OCI-LY7 (cell line): ENCODE measurements around the gene RANBP17. TPM values are rescaled to one million over a fixed set of nuclear protein-coding genes. Genes with fewer than 3 reads are reported as not detected.

ENCODE experiments used
- BruUV-seq: library from RNA; stranded (reverse); fragments of 400-500 nt; replicated peaks from 2 replicates; lab custom pipeline; 2021; lab: Mats Ljungman, UMichigan
- CTCF ChIA-PET: fragments of 300-600 bp; sonication (Branson Sonifier 250); formaldehyde crosslinking; loops from one replicate; lab custom pipeline; 2022; ENCODE audit warnings: antibody characterized with exemption; ENCODE audit not compliant: unreplicated experiment; lab: Charles Lee
- POLR2A ChIA-PET: fragments of 300-600 bp; sonication (Branson Sonifier 250); formaldehyde crosslinking; loops from one replicate; lab custom pipeline; 2022; ENCODE audit warnings: antibody characterized with exemption; lab: Charles Lee
- DNase-seq: peaks from one replicate; pipeline ENCODE4 v3.0.0-alpha.2; 2015; ENCODE audit warnings: low spot score
- H2AFZ ChIP-seq: fragments of 200-600 bp; sonication (generic), shearing (Covaris generic); 2 replicates; pipeline ENCODE4 v1.6.1; 2014; ENCODE audit warnings: mild to moderate bottlenecking, antibody characterized with exemption, low read length, moderate library complexity
- H3K27ac ChIP-seq: fragments of 200-600 bp; sonication (generic); 2 replicates; pipeline ENCODE4 v1.5.1; 2014; ENCODE audit warnings: mixed run types, low read depth, mild to moderate bottlenecking, moderate library complexity, low read length, inconsistent platforms; ENCODE audit not compliant: poor library complexity, severe bottlenecking
- H3K36me3 ChIP-seq: fragments of 200-600 bp; sonication (generic); 2 replicates; pipeline ENCODE4 v1.6.1; 2014; ENCODE audit warnings: mild to moderate bottlenecking, antibody characterized with exemption, low read length, moderate library complexity, mixed read lengths; ENCODE audit not compliant: insufficient read depth
- H3K4me1 ChIP-seq: fragments of 200-600 bp; sonication (generic); 2 replicates; pipeline ENCODE4 v1.5.1; 2014; ENCODE audit warnings: mild to moderate bottlenecking, low read length; ENCODE audit not compliant: insufficient read depth, poor library complexity, severe bottlenecking
- H3K4me2 ChIP-seq: fragments of 200-600 bp; sonication (generic); 2 replicates; pipeline ENCODE4 v1.6.1; 2014; ENCODE audit warnings: mild to moderate bottlenecking, low read length
- H3K4me3 ChIP-seq: fragments of 200-600 bp; sonication (generic); 2 replicates; pipeline ENCODE4 v1.5.1; 2014; ENCODE audit warnings: mild to moderate bottlenecking, low read depth, low read length; ENCODE audit not compliant: poor library complexity, severe bottlenecking
- H3K79me2 ChIP-seq: fragments of 200-600 bp; sonication (generic); 2 replicates; pipeline ENCODE4 v1.6.1; 2016; ENCODE audit warnings: low read depth, mild to moderate bottlenecking, low read length, moderate library complexity, mixed read lengths; ENCODE audit not compliant: insufficient read depth
- H3K9me2 ChIP-seq: fragments of 200-600 bp; sonication (generic); 2 replicates; pipeline ENCODE4 v1.6.1; 2016; ENCODE audit warnings: mild to moderate bottlenecking, low read length, mixed read lengths; ENCODE audit not compliant: insufficient read depth
- H3K9me3 ChIP-seq: fragments of 200-600 bp; sonication (generic); 2 replicates; pipeline ENCODE4 v1.6.1; 2014; ENCODE audit warnings: mild to moderate bottlenecking, mixed run types, low read length, mixed read lengths
- H4K20me1 ChIP-seq: fragments of 200-600 bp; sonication (generic); 2 replicates; pipeline ENCODE4 v1.6.1; 2014; ENCODE audit warnings: mild to moderate bottlenecking, antibody characterized with exemption, low read length, moderate library complexity, mixed read lengths; ENCODE audit not compliant: insufficient read depth
- EZH2phosphoT487 ChIP-seq: fragments of 200-600 bp; sonication (generic); IDR thresholded peaks from 2 replicates; pipeline ENCODE4 v1.6.1; 2018; ENCODE audit warnings: low read depth, borderline replicate concordance, mild to moderate bottlenecking, mixed run types, antibody characterized with exemption, low read length, moderate library complexity, mixed read lengths
- intact Hi-C: fragments of 100-400 bp; cut with micrococcal nuclease; formaldehyde crosslinking; loops from one replicate; pipeline ENCODE4 v1.10.0; 2022; ENCODE audit not compliant: unreplicated experiment
- total RNA-seq, 2 experiments: library from RNA; depleted of rRNA in 1 of 2; stranded (reverse); fragments of >200 nt in 1 of 2; shearing (Covaris generic) in 1 of 2; gene quantifications; 2 replicates each; pipeline ENCODE4 v1.2.3, GENCODE V29; 2014 to 2022
- TF ChIP-seq, protein P1 (sequence below): fragments of 200-600 bp; sonication (generic); conservative IDR thresholded peaks from 2 replicates; pipeline ENCODE4 v1.5.1; 2014; ENCODE audit warnings: mild to moderate bottlenecking, antibody characterized with exemption, low read length, moderate library complexity, mixed read lengths

The RANBP17 gene
- total RNA-seq, 2 experiments from 2014 or later = not detected

- H3K9me3 ChIP-seq = no peaks in the 10 kb centered on the region
- H3K4me1 ChIP-seq = no peaks in the 10 kb centered on the region
- TF ChIP-seq EZH2phosphoT487 = no peak
- TF ChIP-seq, protein P1, sequence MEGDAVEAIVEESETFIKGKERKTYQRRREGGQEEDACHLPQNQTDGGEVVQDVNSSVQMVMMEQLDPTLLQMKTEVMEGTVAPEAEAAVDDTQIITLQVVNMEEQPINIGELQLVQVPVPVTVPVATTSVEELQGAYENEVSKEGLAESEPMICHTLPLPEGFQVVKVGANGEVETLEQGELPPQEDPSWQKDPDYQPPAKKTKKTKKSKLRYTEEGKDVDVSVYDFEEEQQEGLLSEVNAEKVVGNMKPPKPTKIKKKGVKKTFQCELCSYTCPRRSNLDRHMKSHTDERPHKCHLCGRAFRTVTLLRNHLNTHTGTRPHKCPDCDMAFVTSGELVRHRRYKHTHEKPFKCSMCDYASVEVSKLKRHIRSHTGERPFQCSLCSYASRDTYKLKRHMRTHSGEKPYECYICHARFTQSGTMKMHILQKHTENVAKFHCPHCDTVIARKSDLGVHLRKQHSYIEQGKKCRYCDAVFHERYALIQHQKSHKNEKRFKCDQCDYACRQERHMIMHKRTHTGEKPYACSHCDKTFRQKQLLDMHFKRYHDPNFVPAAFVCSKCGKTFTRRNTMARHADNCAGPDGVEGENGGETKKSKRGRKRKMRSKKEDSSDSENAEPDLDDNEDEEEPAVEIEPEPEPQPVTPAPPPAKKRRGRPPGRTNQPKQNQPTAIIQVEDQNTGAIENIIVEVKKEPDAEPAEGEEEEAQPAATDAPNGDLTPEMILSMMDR = no peak
- no peak overlapping the region for H3K4me2 ChIP-seq
- H2AFZ ChIP-seq = no peak overlapping the region
- no peaks in the 10 kb centered on the region for H4K20me1 ChIP-seq
- ChIA-PET CTCF (no interaction called here), POLR2A (no interaction called here)
- H3K79me2 ChIP-seq = no peaks in the 10 kb centered on the region
- DNase-seq = no peak
- H3K36me3 ChIP-seq = no peaks in the 10 kb centered on the region
- intact Hi-C loops = no loop called here
- no peaks in the 10 kb centered on the region for H3K9me2 ChIP-seq
- no peak overlapping the region for H3K4me3 ChIP-seq
- H3K27ac ChIP-seq = no peak overlapping the region
- no TSS peak for BruUV-seq
Observed at GRCh38 chr5:170818232-170818631, 43.6 kb upstream of the RANBP17 start.

DNA sequence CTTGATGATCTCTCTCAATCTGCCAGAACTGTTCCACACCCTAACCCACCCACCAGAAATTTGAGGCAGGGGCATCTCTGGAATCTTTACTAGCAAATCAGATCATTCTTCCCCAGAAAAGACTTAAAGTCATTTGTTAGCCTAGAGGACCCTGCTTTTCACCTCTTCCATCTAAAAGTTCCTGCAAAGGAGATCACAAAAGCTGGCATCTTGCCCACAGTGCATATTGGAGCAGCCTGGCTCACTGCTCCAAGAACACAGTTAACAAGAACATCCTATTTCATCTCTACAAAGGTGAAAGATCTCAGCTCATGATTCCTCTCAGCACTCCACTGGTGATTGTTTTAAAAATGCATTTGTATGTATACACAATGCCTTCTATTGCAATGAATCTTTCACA lies 42.0 kb upstream of the RANBP17 start:
- H3K79me2 ChIP-seq = no peaks in the 10 kb centered on the region
- H3K4me1 ChIP-seq = no peaks in the 10 kb centered on the region
- no peaks in the 10 kb centered on the region for H3K9me2 ChIP-seq
- no peak overlapping the region for H3K4me2 ChIP-seq
- no peaks in the 10 kb centered on the region for H4K20me1 ChIP-seq
- no peak overlapping the region for H3K27ac ChIP-seq
- no peak for DNase-seq
- no peaks in the 10 kb centered on the region for H3K9me3 ChIP-seq
- no TSS peak for BruUV-seq
- TF ChIP-seq, protein P1 = no peak
- no peak for TF ChIP-seq EZH2phosphoT487
- no peak overlapping the region for H3K4me3 ChIP-seq
- no peak overlapping the region for H2AFZ ChIP-seq
- H3K36me3 ChIP-seq = no peaks in the 10 kb centered on the region
- intact Hi-C loops = no loop called here
- ChIA-PET CTCF (no interaction called here), POLR2A (interaction anchor here (0.6 kb wide), 1 partner anchor 553 kb away, joined by 3 read pairs; no protein-coding TSS in a partner anchor)

DNA sequence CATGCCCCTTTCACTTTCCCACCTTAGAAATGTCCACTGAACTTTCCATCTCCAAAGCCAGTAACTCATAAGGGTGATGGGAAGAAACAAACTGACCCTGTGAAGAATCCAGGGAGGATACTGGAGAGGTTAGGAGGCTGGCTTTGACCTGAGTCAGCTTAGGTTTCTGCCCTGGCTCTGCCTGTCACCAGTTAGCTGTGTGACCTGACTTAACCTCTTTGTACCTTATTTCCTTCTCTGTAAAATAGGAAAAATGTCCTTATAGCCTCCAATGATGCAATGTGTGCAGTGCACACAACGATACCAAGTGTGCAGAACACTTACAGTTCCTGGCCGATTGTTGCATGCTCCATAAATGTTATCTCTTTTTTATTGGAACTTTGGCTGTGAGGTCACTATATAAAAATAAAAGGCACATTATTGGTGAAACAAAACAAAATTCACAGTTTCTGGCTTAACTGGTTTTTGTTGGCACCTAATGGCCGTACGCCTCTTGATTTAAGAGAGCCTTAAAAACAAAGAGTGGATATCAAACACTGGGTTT lies 40.5 kb upstream of the RANBP17 start:
- Histone ChIP-seq H3K4me1 (no peaks in the 10 kb centered on the region), H3K9me2 (no peaks in the 10 kb centered on the region), H2AFZ (no peak overlapping the region), H3K4me2 (no peak overlapping the region), H3K79me2 (no peaks in the 10 kb centered on the region), H3K27ac (no peak overlapping the region), H3K4me3 (no peak overlapping the region), H4K20me1 (no peaks in the 10 kb centered on the region), H3K36me3 (no peaks in the 10 kb centered on the region), H3K9me3 (no peaks in the 10 kb centered on the region)
- no peak for DNase-seq
- no TSS peak for BruUV-seq
- POLR2A ChIA-PET = no interaction called here
- TF ChIP-seq EZH2phosphoT487 = no peak
- TF ChIP-seq, protein P1 = no peak
- intact Hi-C loops = no loop called here
- CTCF ChIA-PET = no interaction called here
